ENCODE results near the gene CLEC20A. TPM values are rescaled to one million over a fixed set of nuclear protein-coding genes. Genes with fewer than 3 reads are reported as not detected.
A peak's percentile ranks its signal among the peaks of the same experiment; 100 is the strongest.

The CLEC20A gene
- total RNA-seq, 6 experiments from 2014 or later = not detected

DNA sequence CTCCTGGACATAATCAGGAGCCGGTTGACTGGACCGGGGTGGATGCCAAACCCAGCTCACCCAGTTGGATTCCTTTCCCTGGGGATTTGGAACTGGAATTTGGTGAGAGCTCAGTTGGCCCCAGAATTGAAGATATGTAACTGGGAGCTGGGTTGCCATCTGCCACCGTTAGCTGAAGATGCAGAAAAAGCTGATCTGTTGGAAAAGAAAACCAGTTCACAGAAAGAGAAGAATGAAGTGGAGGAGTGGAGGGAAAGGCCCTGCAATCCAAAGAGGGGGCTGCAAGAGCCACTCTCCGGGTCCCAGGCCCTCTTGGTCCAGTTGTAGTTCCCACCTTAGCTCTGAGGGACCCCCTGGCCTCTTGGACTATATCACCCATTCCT is 32.2 kb upstream of the CLEC20A start:
- no peaks in the 10 kb centered on the region for H3K27me3 ChIP-seq
- TF ChIP-seq, protein P1, sequence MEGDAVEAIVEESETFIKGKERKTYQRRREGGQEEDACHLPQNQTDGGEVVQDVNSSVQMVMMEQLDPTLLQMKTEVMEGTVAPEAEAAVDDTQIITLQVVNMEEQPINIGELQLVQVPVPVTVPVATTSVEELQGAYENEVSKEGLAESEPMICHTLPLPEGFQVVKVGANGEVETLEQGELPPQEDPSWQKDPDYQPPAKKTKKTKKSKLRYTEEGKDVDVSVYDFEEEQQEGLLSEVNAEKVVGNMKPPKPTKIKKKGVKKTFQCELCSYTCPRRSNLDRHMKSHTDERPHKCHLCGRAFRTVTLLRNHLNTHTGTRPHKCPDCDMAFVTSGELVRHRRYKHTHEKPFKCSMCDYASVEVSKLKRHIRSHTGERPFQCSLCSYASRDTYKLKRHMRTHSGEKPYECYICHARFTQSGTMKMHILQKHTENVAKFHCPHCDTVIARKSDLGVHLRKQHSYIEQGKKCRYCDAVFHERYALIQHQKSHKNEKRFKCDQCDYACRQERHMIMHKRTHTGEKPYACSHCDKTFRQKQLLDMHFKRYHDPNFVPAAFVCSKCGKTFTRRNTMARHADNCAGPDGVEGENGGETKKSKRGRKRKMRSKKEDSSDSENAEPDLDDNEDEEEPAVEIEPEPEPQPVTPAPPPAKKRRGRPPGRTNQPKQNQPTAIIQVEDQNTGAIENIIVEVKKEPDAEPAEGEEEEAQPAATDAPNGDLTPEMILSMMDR (IDR thresholded peaks at IDR 0.05) = no peak
- no peak for TF ChIP-seq POLR2A (IDR thresholded peaks at IDR 0.05)
- WGBS (ENCODE audit: insufficient coverage, low coverage, low lambda C conversion rate, missing lambda C conversion rate) = 88% methylated on average over 4 of the region's 4 CpGs

DNA sequence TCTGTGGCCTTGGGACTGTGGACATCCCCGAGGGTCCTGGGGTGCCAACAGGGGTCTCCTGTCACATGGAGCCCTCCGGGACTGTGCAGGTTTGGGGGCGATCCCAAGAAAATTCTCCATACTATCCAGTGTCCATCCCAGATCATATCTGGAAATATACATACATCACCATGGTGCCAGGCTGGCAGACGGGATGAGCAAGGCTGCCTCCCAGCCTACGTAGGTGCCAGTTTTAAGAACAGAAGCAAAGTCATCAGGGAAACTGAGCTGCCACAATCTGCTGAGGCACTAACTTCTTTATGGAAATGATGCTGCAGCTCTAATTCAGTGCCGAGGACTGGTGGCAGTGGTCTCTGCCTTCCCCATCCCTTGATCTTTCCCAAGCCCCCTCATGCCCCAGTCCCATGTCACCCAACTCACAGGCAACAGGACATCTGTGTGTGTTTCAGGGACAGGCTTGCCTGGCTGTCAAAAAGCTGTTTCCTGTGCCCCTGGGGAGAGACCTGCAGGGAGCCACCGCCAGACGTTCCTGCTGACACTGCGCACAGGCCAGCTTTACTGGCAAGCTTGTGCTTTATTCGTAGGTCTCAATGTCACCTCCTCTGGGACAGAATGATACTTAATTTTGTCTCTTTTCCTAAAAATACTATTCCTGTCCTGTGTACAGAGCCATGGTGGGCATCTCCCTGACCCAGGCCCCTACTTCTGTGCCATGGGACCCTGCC is 31.6 kb upstream of the CLEC20A start:
- ATAC-seq (no peak), DNase-seq (peak in 1 of 3 donors; percentile 37)
- 72% methylated on average over 4 of the region's 10 CpGs for WGBS (ENCODE audit: insufficient coverage, low coverage, low lambda C conversion rate, missing lambda C conversion rate)
- TF ChIP-seq, protein P1 (IDR thresholded peaks at IDR 0.05) = no peak
- no peak for TF ChIP-seq POLR2A (IDR thresholded peaks at IDR 0.05)
- intact Hi-C loops (cut with DNase I) = no loop called here
- H3K27ac ChIP-seq = no peak overlapping the region
- H3K27me3 ChIP-seq = no peaks in the 10 kb centered on the region
- H3K36me3 ChIP-seq = no peaks in the 10 kb centered on the region
- peaks cover 0 to 13% (median 2%) of the 10 kb centered on the region in 4 donors for H3K4me1 ChIP-seq
- H3K4me3 ChIP-seq = no peak overlapping the region
- H3K9me3 ChIP-seq = no peaks in the 10 kb centered on the region

More for the DNA sequence above, 32.2 kb upstream of the CLEC20A start:
- Histone ChIP-seq H3K27ac (no peak overlapping the region), H3K9me3 (no peaks in the 10 kb centered on the region), H3K4me3 (no peak overlapping the region), H3K36me3 (no peaks in the 10 kb centered on the region), H3K4me1 (peaks cover 0 to 13% (median 2%) of the 10 kb centered on the region in 4 donors)
- ATAC-seq (no peak), DNase-seq (no peak)
- intact Hi-C loops (cut with DNase I) = no loop called here

DNA sequence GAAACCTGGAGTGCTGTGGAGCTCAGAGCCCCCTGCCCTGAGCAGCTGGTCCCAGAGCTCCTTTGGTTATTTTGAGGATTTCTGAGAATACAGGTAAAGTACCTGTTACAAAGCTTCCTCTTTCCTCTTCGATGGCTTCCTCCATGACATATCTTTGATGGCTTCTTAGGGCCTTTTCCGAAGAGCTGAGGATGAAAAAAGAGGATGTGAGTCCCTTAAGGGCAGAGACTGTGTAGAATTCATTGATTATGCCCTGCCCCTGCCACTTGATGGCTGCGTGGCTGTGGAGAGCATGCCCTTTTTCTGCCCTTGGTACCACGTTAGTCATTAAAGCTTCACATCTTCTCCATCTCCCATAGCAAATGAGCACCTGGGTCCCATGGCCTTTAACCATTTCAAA is 30.4 kb upstream of the CLEC20A start:
- ATAC-seq (no peak), DNase-seq (peak in 1 of 3 donors; percentile 9)
- Histone ChIP-seq H3K4me3 (no peak overlapping the region), H3K36me3 (no peaks in the 10 kb centered on the region), H3K4me1 (peaks cover 0 to 13% (median 2%) of the 10 kb centered on the region in 4 donors), H3K27ac (no peak overlapping the region), H3K27me3 (no peaks in the 10 kb centered on the region), H3K9me3 (no peaks in the 10 kb centered on the region)
- intact Hi-C loops (cut with DNase I) = no loop called here
- WGBS (ENCODE audit: insufficient coverage, low coverage, low lambda C conversion rate, missing lambda C conversion rate) = 74% methylated on average over 3 of the region's 4 CpGs
- no peak for TF ChIP-seq POLR2A (IDR thresholded peaks at IDR 0.05)
- TF ChIP-seq, protein P1 (IDR thresholded peaks at IDR 0.05) = no peak

DNA sequence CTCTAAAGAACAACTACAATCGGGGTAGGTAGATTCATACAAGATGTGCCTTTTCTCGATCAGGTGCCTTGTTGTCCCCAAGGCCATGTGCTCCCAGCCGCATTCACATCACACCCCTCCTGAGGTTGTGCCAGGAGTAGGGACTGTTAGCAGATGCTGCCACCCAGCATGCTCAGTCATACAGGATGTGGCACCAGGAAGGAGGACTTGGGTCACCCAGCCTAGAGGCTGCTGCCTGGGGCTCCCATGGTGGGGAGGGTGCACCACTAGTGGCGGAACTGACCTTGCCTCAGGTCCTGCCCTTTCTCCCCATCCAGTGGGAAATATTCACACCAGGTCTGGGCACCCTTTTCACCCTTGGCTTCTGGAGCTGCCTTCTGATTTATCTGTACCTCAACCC is 24.5 kb upstream of the CLEC20A start:
- Histone ChIP-seq H3K27me3 (no peaks in the 10 kb centered on the region), H3K36me3 (no peaks in the 10 kb centered on the region), H3K9me3 (no peaks in the 10 kb centered on the region), H3K27ac (no peak overlapping the region), H3K4me3 (no peak overlapping the region), H3K4me1 (no peaks in the 10 kb centered on the region)
- TF ChIP-seq POLR2A (IDR thresholded peaks at IDR 0.05) = no peak
- TF ChIP-seq, protein P1 (IDR thresholded peaks at IDR 0.05) = no peak
- DNase-seq (no peak), ATAC-seq (peak in 1 of 4 donors; percentile 40)
- WGBS (ENCODE audit: insufficient coverage, low coverage, low lambda C conversion rate, missing lambda C conversion rate) = 70% methylated on average over 3 of the region's 4 CpGs
- intact Hi-C loops (cut with DNase I) = no loop called here

Data from right lobe of liver (tissue), 6 donors.